IMR-90 (cell line): ENCODE measurements around the gene GALNT3. TPM values are rescaled to one million over a fixed set of nuclear protein-coding genes. Genes with fewer than 3 reads are reported as not detected.

Experiments used
- ATAC-seq: fragments of 200-7000 bp; cut with Tn5 transposase; 2 replicates; pipeline ENCODE4 v1.9.1; 2020; ENCODE audit warnings: low read depth, mild to moderate bottlenecking, moderate library complexity
- BruUV-seq: library from RNA; stranded (reverse); fragments of 400-500 nt; replicated peaks from 2 replicates; lab custom pipeline; 2021; lab: Mats Ljungman, UMichigan
- CTCF ChIA-PET: fragments of 300-600 bp; formaldehyde crosslinking; extraction: SDS; loops from one replicate; lab custom pipeline; 2021; ENCODE audit warnings: antibody characterized with exemption; lab: Yijun Ruan, JAX
- POLR2A ChIA-PET: fragments of 300-600 bp; sonication (Branson Sonifier 250); formaldehyde crosslinking; loops from one replicate; lab custom pipeline; 2022; ENCODE audit warnings: antibody characterized with exemption; ENCODE audit not compliant: unreplicated experiment; lab: Charles Lee
- DNase-seq: peaks from one replicate; pipeline ENCODE4 v3.0.0; 2013
- H2AFZ ChIP-seq: replicated peaks from 2 replicates; pipeline ENCODE3; 2013; ENCODE audit warnings: low read length, mild to moderate bottlenecking; ENCODE audit not compliant: poor library complexity
- H2AK5ac ChIP-seq: 2 replicates; pipeline ENCODE4 v1.6.1; 2013; ENCODE audit warnings: low read depth, low read length, inconsistent platforms
- H2AK9ac ChIP-seq: replicated peaks from 2 replicates; pipeline ENCODE3; 2013; ENCODE audit warnings: mild to moderate bottlenecking, low read depth, low read length, moderate library complexity; ENCODE audit not compliant: poor library complexity
- H2BK120ac ChIP-seq: 2 replicates; pipeline ENCODE4 v1.6.1; 2013; ENCODE audit warnings: low read depth, low read length, inconsistent platforms
- H2BK15ac ChIP-seq: 3 replicates; pipeline ENCODE4 v1.6.1; 2013; ENCODE audit warnings: low read depth, low read length, inconsistent platforms
- H2BK20ac ChIP-seq: 2 replicates; pipeline ENCODE4 v1.6.1; 2013; ENCODE audit warnings: low read depth, mild to moderate bottlenecking, inconsistent platforms, low read length, moderate library complexity
- H2BK5ac ChIP-seq: 2 replicates; pipeline ENCODE4 v1.6.1; 2013; ENCODE audit warnings: mild to moderate bottlenecking, low read depth, low read length, inconsistent platforms; ENCODE audit not compliant: poor library complexity, severe bottlenecking
- H3K14ac ChIP-seq: replicated peaks from 2 replicates; pipeline ENCODE4 v1.6.1; 2013; ENCODE audit warnings: low read depth, low read length, inconsistent platforms
- H3K18ac ChIP-seq: 2 replicates; pipeline ENCODE4 v1.6.1; 2013; ENCODE audit warnings: low read depth, low read length, control low read depth
- H3K23ac ChIP-seq: 2 replicates; pipeline ENCODE4 v1.6.1; 2013; ENCODE audit warnings: low read depth, low read length, inconsistent platforms
- H3K27ac ChIP-seq: 2 replicates; pipeline ENCODE4 v1.5.1; 2013; ENCODE audit warnings: mild to moderate bottlenecking, control low read depth, low read length; ENCODE audit not compliant: insufficient read depth
- H3K27me3 ChIP-seq: 2 replicates; pipeline ENCODE4 v1.6.1; 2013; ENCODE audit warnings: low read length; ENCODE audit not compliant: control insufficient read depth, insufficient read depth
- H3K36me3 ChIP-seq: 2 replicates; pipeline ENCODE4 v1.6.1; 2013; ENCODE audit warnings: low read length, mixed read lengths; ENCODE audit not compliant: control insufficient read depth, insufficient read depth
- H3K4ac ChIP-seq: 2 replicates; pipeline ENCODE4 v1.6.1; 2013; ENCODE audit warnings: low read depth, low read length, inconsistent platforms
- H3K4me1 ChIP-seq: 2 replicates; pipeline ENCODE4 v1.6.1; 2013; ENCODE audit warnings: low read length, mixed read lengths; ENCODE audit not compliant: control insufficient read depth, insufficient read depth
- H3K4me2 ChIP-seq: 2 replicates; pipeline ENCODE4 v1.6.1; 2013; ENCODE audit warnings: low read depth, mild to moderate bottlenecking, control low read depth, low read length, moderate library complexity
- H3K4me3 ChIP-seq: 2 replicates; pipeline ENCODE4 v1.5.1; 2013; ENCODE audit warnings: low read depth, mild to moderate bottlenecking, control low read depth, low read length, moderate library complexity; ENCODE audit not compliant: insufficient read depth
- H3K56ac ChIP-seq: 2 replicates; pipeline ENCODE4 v1.6.1; 2013; ENCODE audit warnings: low read length, inconsistent platforms; ENCODE audit not compliant: insufficient read depth; ENCODE audit errors: extremely low read depth
- H3K79me1 ChIP-seq, 2 experiments: 2 replicates each; pipeline ENCODE4 v1.6.1; 2013; ENCODE audit warnings: low read length in 2 of 2, inconsistent platforms in 1 of 2, low read depth in 1 of 2
- H3K9ac ChIP-seq: 2 replicates; pipeline ENCODE4 v1.6.1; 2013; ENCODE audit warnings: low read depth, low read length, control low read depth
- H3K9me1 ChIP-seq: 2 replicates; pipeline ENCODE4 v1.6.1; 2013; ENCODE audit warnings: low read length, inconsistent platforms; ENCODE audit not compliant: insufficient read depth
- H3K9me3 ChIP-seq: 2 replicates; pipeline ENCODE4 v1.6.1; 2013; ENCODE audit warnings: low read length; ENCODE audit not compliant: control insufficient read depth, insufficient read depth
- H4K20me1 ChIP-seq: 2 replicates; pipeline ENCODE4 v1.6.1; 2013; ENCODE audit warnings: low read length, inconsistent platforms; ENCODE audit not compliant: insufficient read depth
- H4K5ac ChIP-seq: 2 replicates; pipeline ENCODE4 v1.6.1; 2013; ENCODE audit warnings: mild to moderate bottlenecking, low read depth, low read length, control low read depth
- H4K8ac ChIP-seq, 2 experiments: 2 replicates each; pipeline ENCODE4 v1.6.1; 2013; ENCODE audit warnings: low read depth in 2 of 2, low read length in 2 of 2, control low read depth in 1 of 2, inconsistent platforms in 1 of 2
- H4K91ac ChIP-seq: 2 replicates; pipeline ENCODE4 v1.6.1; 2013; ENCODE audit warnings: low read depth, low read length, inconsistent platforms; ENCODE audit not compliant: insufficient read depth
- POLR2A ChIP-seq: IDR thresholded peaks from 2 replicates; pipeline ENCODE4 v1.6.1; 2012; ENCODE audit warnings: mild to moderate bottlenecking, low read depth, low read length
- RAD21 ChIP-seq: IDR thresholded peaks from 2 replicates; pipeline ENCODE4 v1.6.1; 2012; ENCODE audit warnings: low read length, improper control_type of control experiment
- WGBS, 2 experiments: methylation state at CpG; one replicate each; pipeline versions ENCODE4 v1.1.5 to v1.1.7; 2013; ENCODE audit warnings: missing lambda C conversion rate in 2 of 2; ENCODE audit not compliant: insufficient read length in 1 of 2; ENCODE audit errors: extremely low coverage in 2 of 2; 5-methylcytosine and 5-hydroxymethylcytosine counted together
- dilution Hi-C: fragments of 300-500 bp; cut with HindIII; formaldehyde crosslinking; loops from one replicate; pipeline ENCODE4 v1.14.3; 2018; ENCODE audit warnings: low sequenced_read_pairs; ENCODE audit not compliant: unreplicated experiment
- in situ Hi-C: fragments of 300-500 bp; cut with MboI; formaldehyde crosslinking; loops from 3 replicates; pipeline ENCODE4 v1.14.3; 2019; ENCODE audit warnings: low sequenced_read_pairs, inconsistent platforms, mixed read lengths
- intact Hi-C: fragments of 100-400 bp; cut with micrococcal nuclease; formaldehyde crosslinking; loops from 2 replicates; pipeline ENCODE4 v1.10.0; 2022
- polyA plus RNA-seq, 3 experiments: library from polyadenylated mRNA; depleted of rRNA; stranded (reverse); fragments of >200 nt; gene quantifications; 2 replicates each; pipeline ENCODE4 v1.2.3, GENCODE V29; 2012; ENCODE audit warnings: low replicate concordance in 1 of 3
- total RNA-seq: library from RNA; depleted of rRNA; stranded (reverse); fragments of >200 nt; gene quantifications from 2 replicates; pipeline ENCODE4 v1.2.3, GENCODE V29; 2012

Gene GALNT3
- total and polyA plus RNA-seq, 2 of the 4 experiments (the other 2 are of a cell fraction), result 1.1 to 2.0 TPM

- Histone ChIP-seq H3K23ac (no peak overlapping the region), H4K5ac (no peak overlapping the region), H3K27me3 (no peaks in the 10 kb centered on the region), H3K14ac (no peak overlapping the region), H3K4ac (no peak overlapping the region), H2BK20ac (no peak overlapping the region), H3K36me3 (no peaks in the 10 kb centered on the region), H2BK120ac (no peak overlapping the region), H4K8ac (no peak overlapping the region), H3K4me1 (peaks cover 2% of the 10 kb centered on the region; the same call in 1 of the 2 replicates), H3K4me2 (no peak overlapping the region), H3K56ac (no peak overlapping the region), H3K27ac (no peak overlapping the region), H3K4me3 (no peak overlapping the region), H3K9me3 (peaks cover 2% of the 10 kb centered on the region), H2AFZ (no peak overlapping the region), H2AK9ac (no peak overlapping the region), H3K9me1 (no peaks in the 10 kb centered on the region), H2AK5ac (no peak overlapping the region), H4K20me1 (no peaks in the 10 kb centered on the region), H3K9ac (no peak overlapping the region), H4K91ac (no peak overlapping the region), H3K79me1 (no peaks in the 10 kb centered on the region), H2BK5ac (no peak overlapping the region), H2BK15ac (no peak overlapping the region), H3K18ac (no peak overlapping the region)
- no peak for DNase-seq
- ChIA-PET POLR2A (no interaction called here), CTCF (no interaction called here)
- in situ Hi-C loops (no loop called here), intact Hi-C loops (no loop called here), dilution Hi-C loops (no loop called here)
- BruUV-seq, result no TSS peak
- no peak for ATAC-seq
- no CpG with 5 or more reads among the region's 4 CpGs for WGBS, 2 experiments
- TF ChIP-seq RAD21 (no peak), POLR2A (no peak)
Measured at GRCh38 chr2:165776013-165776412, 18.0 kb downstream of the GALNT3 start.
